A549 treated with dexamethasone at 1 μM for 4 hours (cell line): ENCODE data around the gene ZNF574. TPM values are rescaled to one million over a fixed set of nuclear protein-coding genes. Genes with fewer than 3 reads are reported as not detected.

ENCODE experiments used
- total RNA-seq: library from RNA; stranded (reverse); fragments of 200-300 nt; extraction: Qiagen RNA extraction; gene quantifications from 5 replicates; pipeline ENCODE4 v1.2.3, GENCODE V29; 2022

The ZNF574 gene, protein sequence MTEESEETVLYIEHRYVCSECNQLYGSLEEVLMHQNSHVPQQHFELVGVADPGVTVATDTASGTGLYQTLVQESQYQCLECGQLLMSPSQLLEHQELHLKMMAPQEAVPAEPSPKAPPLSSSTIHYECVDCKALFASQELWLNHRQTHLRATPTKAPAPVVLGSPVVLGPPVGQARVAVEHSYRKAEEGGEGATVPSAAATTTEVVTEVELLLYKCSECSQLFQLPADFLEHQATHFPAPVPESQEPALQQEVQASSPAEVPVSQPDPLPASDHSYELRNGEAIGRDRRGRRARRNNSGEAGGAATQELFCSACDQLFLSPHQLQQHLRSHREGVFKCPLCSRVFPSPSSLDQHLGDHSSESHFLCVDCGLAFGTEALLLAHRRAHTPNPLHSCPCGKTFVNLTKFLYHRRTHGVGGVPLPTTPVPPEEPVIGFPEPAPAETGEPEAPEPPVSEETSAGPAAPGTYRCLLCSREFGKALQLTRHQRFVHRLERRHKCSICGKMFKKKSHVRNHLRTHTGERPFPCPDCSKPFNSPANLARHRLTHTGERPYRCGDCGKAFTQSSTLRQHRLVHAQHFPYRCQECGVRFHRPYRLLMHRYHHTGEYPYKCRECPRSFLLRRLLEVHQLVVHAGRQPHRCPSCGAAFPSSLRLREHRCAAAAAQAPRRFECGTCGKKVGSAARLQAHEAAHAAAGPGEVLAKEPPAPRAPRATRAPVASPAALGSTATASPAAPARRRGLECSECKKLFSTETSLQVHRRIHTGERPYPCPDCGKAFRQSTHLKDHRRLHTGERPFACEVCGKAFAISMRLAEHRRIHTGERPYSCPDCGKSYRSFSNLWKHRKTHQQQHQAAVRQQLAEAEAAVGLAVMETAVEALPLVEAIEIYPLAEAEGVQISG
- 27.5 to 39.1 TPM (median 36.6 TPM) in 5 replicates for total RNA-seq

GRCh38 chr19:42075616-42076379, at the start of gene ZNF574:
TSS of gene ZNF574 (plus strand) at chr19:42076166. CDS start at chr19:42078607, 2,441 bp downstream.

DNA sequence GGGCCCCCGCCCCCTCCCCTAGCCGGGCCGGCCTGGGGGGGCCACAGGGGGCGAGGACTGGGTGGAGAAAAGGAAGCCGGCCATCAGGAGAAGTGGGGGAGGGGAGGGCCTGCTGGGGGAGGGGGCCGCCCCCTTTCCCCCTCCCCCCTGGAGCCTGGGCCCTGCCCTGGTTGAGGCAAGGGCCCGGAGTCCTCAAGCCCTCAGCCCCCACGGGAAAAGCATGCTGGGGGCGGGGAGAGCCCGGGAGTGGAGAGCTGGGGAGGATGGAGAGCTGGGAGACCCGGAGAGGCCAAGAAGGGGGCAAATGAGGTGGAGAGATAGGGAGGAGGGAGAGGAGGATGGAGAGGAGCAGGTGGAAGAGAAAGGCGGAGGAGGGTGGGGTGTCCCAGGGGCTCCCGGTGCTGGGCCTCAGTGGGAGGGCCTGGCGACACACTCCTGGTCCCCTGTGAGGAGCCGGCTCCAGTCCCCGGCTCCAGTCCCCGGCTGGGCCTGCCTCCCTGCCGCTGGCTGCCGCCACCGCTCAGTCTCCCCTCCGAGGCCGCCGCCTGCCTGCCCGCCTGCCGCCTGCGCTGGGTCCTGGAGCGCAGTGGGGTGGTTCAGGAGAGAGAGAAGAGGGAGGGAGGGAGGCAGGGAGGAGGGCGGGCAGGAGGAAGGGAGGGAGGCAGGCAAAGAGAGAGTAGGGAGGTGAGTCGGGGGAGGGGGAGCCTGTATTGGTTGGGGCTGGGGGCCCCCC, 6.2 kb upstream of the ZNF574 start, which contains the start of gene GRIK5:
Gene GRIK5 (minus strand): TSS at position 588 of the 733 bp plus-strand sequence. CDS start 4,436 bp downstream, outside the sequence.

Other genes with a start within 250 kb of the ZNF574 start
- not detected in 5 replicates for gene LYPD4, start 231.5 kb upstream of the ZNF574 start, total RNA-seq
- gene DMRTC2, start 231.1 kb upstream of the ZNF574 start, total RNA-seq: not detected in 5 replicates
- 7,258 to 11,211 TPM (median 7,692 TPM) in 5 replicates for gene RPS19, start 215.9 kb upstream of the ZNF574 start, total RNA-seq
- 0.92 to 1.2 TPM (median 1.0 TPM) in 5 replicates for gene CD79A, start 198.9 kb upstream of the ZNF574 start, total RNA-seq
- 73.8 to 121 TPM (median 110 TPM) in 5 replicates for gene ARHGEF1, start 193.0 kb upstream of the ZNF574 start, total RNA-seq
- 0.21 to 0.37 TPM (median 0.30 TPM) in 5 replicates for gene ERFL, start 147.7 kb upstream of the ZNF574 start, total RNA-seq
- gene RABAC1, start 116.8 kb upstream of the ZNF574 start, total RNA-seq: 176 to 234 TPM (median 210 TPM) in 5 replicates
- gene ATP1A3, start 81.9 kb upstream of the ZNF574 start, total RNA-seq: 2.9 to 5.9 TPM (median 4.7 TPM) in 5 replicates
- gene GRIK5, start 6.0 kb upstream of the ZNF574 start, total RNA-seq: 0.21 to 0.85 TPM (median 0.43 TPM) in 5 replicates
- 0.32 to 0.80 TPM (median 0.58 TPM) in 5 replicates for gene POU2F2, start 56.3 kb downstream of the ZNF574 start, total RNA-seq
- 43.9 to 67.3 TPM (median 59.2 TPM) in 5 replicates for gene DEDD2, start 141.5 kb downstream of the ZNF574 start, total RNA-seq
- gene ZNF526, start 144.1 kb downstream of the ZNF574 start, total RNA-seq: 14.7 to 21.8 TPM (median 20.5 TPM) in 5 replicates
- 98.2 to 161 TPM (median 151 TPM) in 5 replicates for gene GSK3A, start 166.4 kb downstream of the ZNF574 start, total RNA-seq
- 93.6 to 136 TPM (median 133 TPM) in 5 replicates for gene ERF, start 179.0 kb downstream of the ZNF574 start, total RNA-seq
- 29.7 to 57.5 TPM (median 53.9 TPM) in 5 replicates for gene CIC, start 193.1 kb downstream of the ZNF574 start, total RNA-seq
- 3.4 to 4.5 TPM (median 3.6 TPM) in 5 replicates for gene PRR19, start 226.0 kb downstream of the ZNF574 start, total RNA-seq
- 117 to 151 TPM (median 136 TPM) in 5 replicates for gene PAFAH1B3, start 226.5 kb downstream of the ZNF574 start, total RNA-seq
- gene TMEM145, start 237.1 kb downstream of the ZNF574 start, total RNA-seq: 2.2 to 4.2 TPM (median 3.6 TPM) in 5 replicates
- 19.7 to 32.1 TPM (median 27.4 TPM) in 5 replicates for gene MEGF8, start 249.5 kb downstream of the ZNF574 start, total RNA-seq